ENCODE results near the gene DNAJC2.
A peak's percentile ranks its signal among the peaks of the same experiment; 100 is the strongest.
"Not testable (repeated sequence)": the region's sequence is repeated elsewhere in the genome, so short reads cannot be mapped to it uniquely, and the experiment has no call there.

DNAJC2 gene

GRCh38 chr7:103343332-103343731, 1.2 kb downstream of the DNAJC2 start:
- DNase-seq (ENCODE audit: low read depth in 2 of 2), result no peak

GRCh38 chr7:103341466-103341865, 3.1 kb downstream of the DNAJC2 start:
- no peak for DNase-seq (ENCODE audit: low read depth in 2 of 2)

GRCh38 chr7:103338864-103339263, 5.7 kb downstream of the DNAJC2 start:
- no peak for DNase-seq (ENCODE audit: low read depth in 2 of 2)

GRCh38 chr7:103336761-103337160, 7.8 kb downstream of the DNAJC2 start:
- no peak for DNase-seq (ENCODE audit: low read depth in 2 of 2)

- DNase-seq (ENCODE audit: low read depth in 2 of 2), result no peak
These were observed 18.8 kb downstream of the DNAJC2 start for GRCh38 chr7:103325744-103326143.

- no peak for DNase-seq (ENCODE audit: low read depth in 2 of 2)
These were observed 27.6 kb downstream of the DNAJC2 start for GRCh38 chr7:103317009-103317408.

GRCh38 chr7:103316380-103316941, 28.1 kb downstream of the DNAJC2 start:
- DNase-seq (ENCODE audit: low read depth in 2 of 2), result no peak

GRCh38 chr7:103314852-103315251, 29.7 kb downstream of the DNAJC2 start:
- no peak for DNase-seq (ENCODE audit: low read depth in 2 of 2)

GRCh38 chr7:103307503-103308231, 36.9 kb downstream of the DNAJC2 start:
- no peak for DNase-seq (ENCODE audit: low read depth in 2 of 2)

GRCh38 chr7:103301441-103301840, 43.1 kb downstream of the DNAJC2 start:
- no peak for DNase-seq (ENCODE audit: low read depth in 2 of 2)

- no peak for DNase-seq (ENCODE audit: low read depth in 2 of 2)
These were observed 44.9 kb downstream of the DNAJC2 start for GRCh38 chr7:103299660-103300059.

GRCh38 chr7:103297837-103298179, 46.8 kb downstream of the DNAJC2 start:
- no peak for DNase-seq (ENCODE audit: low read depth in 2 of 2)

- DNase-seq (ENCODE audit: low read depth in 2 of 2), result peak; percentile 88 to 98
These were observed 47.4 kb downstream of the DNAJC2 start, which contains the start of gene PMPCB for GRCh38 chr7:103296901-103297836. TSS of gene PMPCB (plus strand) at chr7:103297435. CDS start at chr7:103297460, 25 bp downstream.

- DNase-seq (ENCODE audit: low read depth in 2 of 2), result no peak
These were observed 51.0 kb downstream of the DNAJC2 start for GRCh38 chr7:103293526-103293925.

GRCh38 chr7:103292122-103292521, 52.4 kb downstream of the DNAJC2 start:
- DNase-seq (ENCODE audit: low read depth in 2 of 2), result no peak

- not testable (repeated sequence) for DNase-seq (ENCODE audit: low read depth in 2 of 2)
These were observed 61.7 kb downstream of the DNAJC2 start for GRCh38 chr7:103282802-103283427.

- DNase-seq (ENCODE audit: low read depth in 2 of 2), result not testable (repeated sequence)
These were observed 63.8 kb downstream of the DNAJC2 start for GRCh38 chr7:103280803-103281155.

GRCh38 chr7:103279963-103280802, 64.4 kb downstream of the DNAJC2 start:
- peak; percentile 74 to 80 for DNase-seq (ENCODE audit: low read depth in 2 of 2)

- DNase-seq (ENCODE audit: low read depth in 2 of 2), result peak in 1 of 2 experiments; percentile 15
These were observed 65.0 kb downstream of the DNAJC2 start for GRCh38 chr7:103279636-103279962.

GRCh38 chr7:103278195-103278594, 66.4 kb downstream of the DNAJC2 start:
- DNase-seq (ENCODE audit: low read depth in 2 of 2), result not testable (repeated sequence)

GRCh38 chr7:103274867-103275266, 69.7 kb downstream of the DNAJC2 start:
- not testable (repeated sequence) for DNase-seq (ENCODE audit: low read depth in 2 of 2)
